Activated CD8-positive, alpha-beta memory T cell treated with anti-CD3 and anti-CD28 coated beads, Interleukin-2, amount 50 U/mL, for 24 hours (primary cell): Measurements from ENCODE around the gene OVCA2.
"Not testable (repeated sequence)": the region's sequence is repeated elsewhere in the genome, so short reads cannot be mapped to it uniquely, and the experiment has no call there.

ENCODE experiments used
- DNase-seq: peaks from one replicate; pipeline ENCODE4 v3.0.0-alpha.2; 2020; ENCODE audit errors: extremely low read depth

Gene OVCA2

GRCh38 chr17:2041561-2042389 lies at the start of gene OVCA2:
Gene OVCA2, plus strand, starts transcription at chr17:2042022. Its CDS starts 26 bp downstream, at chr17:2042048.
- peak; percentile 91 for DNase-seq

DNA sequence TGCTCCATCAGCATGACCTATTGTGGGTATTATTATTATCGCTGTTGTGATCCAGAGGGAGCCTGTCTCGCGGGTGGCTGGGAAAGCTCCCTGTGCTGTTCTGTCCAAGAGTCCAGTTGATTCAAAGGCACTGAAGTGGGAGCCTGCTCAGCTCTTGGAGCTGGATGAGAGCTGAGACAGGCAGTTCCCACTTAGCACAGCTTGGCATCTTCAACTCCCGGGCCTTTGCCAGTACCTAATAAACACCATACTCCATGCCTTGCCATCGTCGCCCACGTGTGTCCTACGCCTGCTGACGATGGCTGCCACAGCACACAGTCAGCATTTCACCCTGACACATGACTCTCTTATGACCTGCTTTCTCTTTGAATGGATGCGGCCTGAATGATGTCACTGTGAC lies 49.3 kb upstream of the OVCA2 start:
- no peak for DNase-seq

- no peak for DNase-seq
Measured at GRCh38 chr17:1994707-1995106, 47.1 kb upstream of the OVCA2 start.

GRCh38 chr17:1995321-1995892 lies 46.4 kb upstream of the OVCA2 start:
- DNase-seq, result no peak

DNA sequence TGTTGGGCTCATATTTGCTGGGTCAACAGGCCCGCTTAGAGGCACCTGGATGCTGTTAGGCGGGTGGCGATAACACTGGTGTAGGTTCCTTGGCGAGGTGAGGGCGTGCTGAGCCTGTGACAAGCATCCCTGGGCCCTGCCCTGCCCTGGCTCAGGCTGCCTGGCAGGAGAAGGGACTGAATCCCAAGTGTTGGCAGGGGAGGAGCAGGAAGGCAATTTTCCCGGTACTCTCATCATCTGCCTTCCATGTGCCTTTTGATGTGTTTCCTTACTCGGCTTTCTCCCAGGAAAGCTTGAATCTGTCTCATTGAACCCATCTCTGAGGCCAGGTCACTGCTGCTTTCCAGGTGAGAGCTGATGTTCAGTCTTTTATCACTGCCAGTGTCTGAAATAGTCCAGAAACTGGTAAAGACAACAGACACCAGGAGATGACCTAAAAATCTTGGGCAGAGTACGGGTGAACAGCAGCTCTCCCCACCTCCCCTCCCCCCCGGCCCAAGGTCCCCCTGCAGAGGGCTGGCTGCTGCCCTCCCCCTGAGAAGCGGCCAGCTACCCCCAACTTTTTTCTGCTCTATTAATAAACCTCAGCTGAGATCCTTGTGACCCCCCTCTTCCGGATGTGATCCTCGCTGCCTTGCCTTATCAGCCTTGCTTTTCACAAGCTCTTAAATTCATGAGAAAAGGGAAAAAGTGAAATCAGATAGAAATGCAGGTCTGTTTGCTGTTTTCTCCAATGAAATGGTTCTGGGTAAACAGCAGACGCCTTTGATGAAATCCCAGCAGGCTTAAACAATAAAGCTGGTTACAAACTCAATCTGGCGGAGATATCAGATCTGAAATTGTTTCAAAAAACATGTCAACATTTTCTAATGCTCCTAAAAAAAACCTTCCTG lies 45.7 kb upstream of the OVCA2 start:
- no peak for DNase-seq

GRCh38 chr17:1996800-1997288 lies 45.0 kb upstream of the OVCA2 start:
- no peak for DNase-seq

DNA sequence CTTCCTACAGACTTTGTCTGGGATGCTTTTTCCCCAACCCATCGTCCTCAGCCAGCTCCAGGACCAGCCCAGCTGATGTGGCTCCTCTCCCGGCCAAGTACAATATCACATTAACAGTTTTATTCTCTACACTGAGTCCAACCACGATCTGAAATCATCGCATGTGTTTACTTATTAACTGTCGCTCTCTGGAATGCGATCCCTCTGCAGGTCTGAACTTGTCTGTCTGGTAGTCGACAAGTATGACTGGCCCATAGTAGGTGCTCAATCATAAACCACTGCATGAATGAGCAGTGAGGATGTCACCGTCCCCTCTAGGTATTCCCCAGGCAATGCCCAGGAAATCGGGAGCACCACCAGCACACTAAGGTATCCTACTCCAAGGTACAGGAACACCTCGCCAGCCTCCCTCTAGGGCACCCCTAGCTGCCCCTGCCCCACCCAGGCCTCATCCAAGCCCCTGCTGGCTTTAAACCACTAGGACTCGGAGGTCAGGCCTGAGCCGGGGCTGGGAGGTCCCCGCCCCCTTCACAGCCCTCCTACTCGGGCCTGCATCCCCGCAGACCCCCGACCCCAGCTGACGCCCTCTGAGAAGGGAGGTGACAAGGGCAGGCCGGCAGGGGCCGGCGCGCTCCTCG lies 44.4 kb upstream of the OVCA2 start:
- no peak for DNase-seq

DNA sequence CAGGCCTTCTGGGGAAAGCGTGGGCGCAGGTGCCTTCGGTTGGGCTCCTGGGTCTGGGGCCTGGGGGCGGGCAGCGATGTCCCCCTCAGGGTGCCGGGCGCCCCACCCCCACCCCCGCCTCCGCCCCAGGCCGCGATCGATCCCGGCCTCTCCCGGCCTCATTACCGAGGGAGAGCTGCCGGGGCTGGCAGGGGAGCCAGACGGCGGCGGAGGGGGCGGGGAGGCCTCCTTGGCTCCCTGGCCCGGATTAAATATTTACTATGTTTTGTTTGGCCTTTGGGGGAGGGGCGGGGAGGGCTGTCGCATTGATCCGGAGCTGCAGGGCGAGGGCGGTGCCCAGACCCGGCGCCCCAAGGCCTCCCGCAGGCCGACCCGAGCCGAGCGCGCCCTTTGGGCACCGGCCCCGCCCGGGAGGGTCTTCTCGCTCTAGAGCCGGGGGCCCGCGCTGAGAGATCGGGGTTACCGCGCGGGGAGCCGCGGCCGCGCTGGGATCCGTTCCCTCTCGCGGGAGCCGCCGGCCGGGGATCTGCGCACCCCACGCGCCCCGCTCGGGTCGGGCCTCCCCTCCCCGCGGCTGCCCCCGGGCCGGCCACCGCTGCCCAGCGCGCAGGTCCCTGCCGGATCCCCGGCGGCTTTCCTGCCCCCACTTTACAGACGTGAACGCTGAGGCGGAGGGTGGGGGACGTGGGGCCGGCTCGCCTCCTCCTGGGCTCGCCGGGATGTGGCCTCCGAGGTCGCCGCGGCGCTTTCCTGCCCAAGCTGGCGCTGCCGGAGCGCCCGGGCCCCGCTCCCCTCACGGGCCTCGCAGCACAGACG lies 43.7 kb upstream of the OVCA2 start:
- DNase-seq, result no peak

- no peak for DNase-seq
Measured at GRCh38 chr17:1999557-2000251, 42.1 kb upstream of the OVCA2 start.

DNA sequence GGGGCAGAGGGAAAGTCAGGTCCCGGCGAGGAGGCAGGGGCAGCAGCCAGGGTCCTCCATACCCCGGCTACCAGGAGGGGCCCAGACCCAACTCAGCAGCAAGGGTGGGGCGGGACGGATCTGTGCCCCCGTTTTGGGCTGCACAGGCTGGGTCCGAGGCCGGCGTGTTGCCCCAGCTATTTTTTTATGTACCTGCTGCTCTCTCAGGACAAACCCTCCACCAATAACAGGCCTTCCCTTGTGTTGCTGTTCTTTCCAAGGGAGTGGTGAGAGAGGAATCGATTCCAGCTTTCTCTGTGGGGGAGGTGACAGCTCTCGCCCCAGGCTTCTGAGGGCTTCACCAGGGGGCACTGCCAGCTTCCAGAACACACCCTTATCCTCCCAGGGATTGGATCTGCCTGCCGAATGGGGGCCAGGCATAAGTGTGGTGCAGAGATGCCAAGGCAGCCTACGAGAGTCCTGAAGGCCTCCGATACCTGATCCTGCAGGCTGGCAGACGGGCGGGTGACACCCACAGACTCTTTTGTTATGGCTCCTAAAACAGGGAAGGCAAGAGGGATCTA lies 39.0 kb upstream of the OVCA2 start:
- no peak for DNase-seq

DNA sequence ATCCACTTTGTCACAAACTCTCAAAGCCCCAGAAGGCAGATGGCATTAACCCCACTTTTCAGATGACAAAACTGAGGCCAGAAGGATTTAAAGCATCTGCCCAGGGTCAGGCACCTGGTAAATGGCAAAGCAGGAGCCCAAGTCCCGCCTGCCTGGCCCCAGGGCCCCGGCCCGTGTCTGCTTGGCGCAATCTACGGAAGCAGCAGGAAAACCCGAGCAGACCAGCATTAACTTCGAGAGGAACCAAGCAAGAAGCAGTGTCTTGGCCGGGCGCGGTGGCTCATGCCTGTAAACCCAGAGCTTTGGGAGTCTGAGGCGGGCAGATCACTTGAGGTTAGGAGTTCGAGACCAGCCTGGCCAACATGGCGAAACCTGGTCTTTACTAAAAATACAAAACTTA lies 38.3 kb upstream of the OVCA2 start:
- DNase-seq, result no peak

DNA sequence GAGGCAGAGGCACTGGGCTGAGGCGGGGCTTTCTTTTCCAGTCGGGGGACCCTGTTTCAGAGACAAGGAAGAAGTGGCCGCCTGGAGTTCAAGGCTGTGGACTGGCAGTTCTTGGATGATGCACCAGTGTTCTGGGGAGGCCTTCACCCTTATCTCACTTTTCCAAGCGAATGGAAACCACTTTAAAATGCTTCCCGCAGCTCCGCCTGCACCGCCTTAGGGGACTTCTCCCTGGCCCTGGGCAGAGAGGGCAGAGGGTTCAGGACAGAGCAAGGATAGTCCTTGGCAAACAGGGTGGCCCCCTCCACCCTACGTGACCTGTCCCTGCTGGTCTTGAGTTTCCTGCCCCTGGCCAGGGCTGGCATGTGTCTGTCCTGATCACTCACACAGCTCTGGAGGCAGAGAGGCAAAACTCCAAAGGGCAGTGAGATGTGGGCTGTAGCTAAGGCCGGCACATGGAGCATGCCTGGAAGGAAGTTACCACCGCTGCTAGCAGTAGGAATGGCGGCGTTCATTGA lies 37.3 kb upstream of the OVCA2 start:
- no peak for DNase-seq

GRCh38 chr17:2008332-2009126 lies 33.3 kb upstream of the OVCA2 start:
- DNase-seq, result no peak

- no peak for DNase-seq
Measured at GRCh38 chr17:2009737-2010136, 32.1 kb upstream of the OVCA2 start.

- no peak for DNase-seq
Measured at GRCh38 chr17:2011411-2012371, 30.1 kb upstream of the OVCA2 start.

GRCh38 chr17:2012499-2012898 lies 29.3 kb upstream of the OVCA2 start:
- no peak for DNase-seq

- not testable (repeated sequence) for DNase-seq
Measured at GRCh38 chr17:2013220-2013993, 28.4 kb upstream of the OVCA2 start.
